ENCODE data around the gene PLEKHJ1. TPM values are rescaled to one million over a fixed set of nuclear protein-coding genes. Genes with fewer than 3 reads are reported as not detected.

The PLEKHJ1 gene
- total RNA-seq, 1 experiment from 2014 or later = 94.8 TPM

GRCh38 chr19:2217591-2217990 is 18.5 kb downstream of the PLEKHJ1 start:
- ChIA-PET POLR2A (ENCODE audit: unreplicated experiment) (no interaction called here), CTCF (no interaction called here)
- no peak overlapping the region for H3K4me2 ChIP-seq (ENCODE audit: low read length)
- no peak for ATAC-seq
- H2AFZ ChIP-seq (ENCODE audit: low read length) = no peak overlapping the region
- intact Hi-C loops (cut with micrococcal nuclease) = no loop called here
- no peaks in the 10 kb centered on the region; the same call in 1 of the 2 replicates for H3K36me3 ChIP-seq (ENCODE audit: low read depth, low read length)
- no peak for TF ChIP-seq CTCF (conservative IDR thresholded peaks at IDR 0.05; ENCODE audit: low read depth, low read length)
- no peak for TF ChIP-seq EZH2 (IDR thresholded peaks at IDR 0.05; ENCODE audit: low read length, unreplicated experiment)
- no peak for TF ChIP-seq EZH2phosphoT487 (IDR thresholded peaks at IDR 0.05; ENCODE audit: borderline replicate concordance, low read length)
- H3F3A ChIP-seq (ENCODE audit: low read length, unreplicated experiment) = no peaks in the 10 kb centered on the region
- no peaks in the 10 kb centered on the region for H3K9me3 ChIP-seq (ENCODE audit: low read length)
- no peaks in the 10 kb centered on the region for H4K20me1 ChIP-seq (ENCODE audit: low read length)
- no TSS peak for BruUV-seq (replicated peaks)
- H3K27ac ChIP-seq (ENCODE audit: low read length) = no peak overlapping the region
- DNase-seq = no peak
- H3K79me2 ChIP-seq (ENCODE audit: low read length) = no peaks in the 10 kb centered on the region
- no peaks in the 10 kb centered on the region for H3K27me3 ChIP-seq (ENCODE audit: low read length)
- no peaks in the 10 kb centered on the region for H3K9me2 ChIP-seq (replicated peaks; ENCODE audit: low read length)
- H3K4me3 ChIP-seq (ENCODE audit: low read length) = no peak overlapping the region
- H3K4me1 ChIP-seq (ENCODE audit: insufficient read depth, low read length) = no peaks in the 10 kb centered on the region
- no peak overlapping the region for H3K9ac ChIP-seq (ENCODE audit: low read length)

- ChIA-PET POLR2A (ENCODE audit: unreplicated experiment) (no interaction called here), CTCF (no interaction called here)
- Histone ChIP-seq H3F3A (ENCODE audit: low read length, unreplicated experiment) (no peaks in the 10 kb centered on the region), H3K27ac (ENCODE audit: low read length) (no peak overlapping the region), H3K9me3 (ENCODE audit: low read length) (no peaks in the 10 kb centered on the region), H3K9ac (ENCODE audit: low read length) (no peak overlapping the region), H3K4me3 (ENCODE audit: low read length) (no peak overlapping the region), H3K27me3 (ENCODE audit: low read length) (no peaks in the 10 kb centered on the region), H3K79me2 (ENCODE audit: low read length) (no peaks in the 10 kb centered on the region), H3K36me3 (ENCODE audit: low read depth, low read length) (peaks cover 3% of the 10 kb centered on the region; the same call in 1 of the 2 replicates), H2AFZ (ENCODE audit: low read length) (no peak overlapping the region), H3K4me2 (ENCODE audit: low read length) (no peak overlapping the region), H4K20me1 (ENCODE audit: low read length) (no peaks in the 10 kb centered on the region), H3K4me1 (ENCODE audit: insufficient read depth, low read length) (no peaks in the 10 kb centered on the region), H3K9me2 (replicated peaks; ENCODE audit: low read length) (no peaks in the 10 kb centered on the region)
- intact Hi-C loops (cut with micrococcal nuclease) = no loop called here
- TF ChIP-seq EZH2phosphoT487 (IDR thresholded peaks at IDR 0.05; ENCODE audit: borderline replicate concordance, low read length) (no peak), CTCF (conservative IDR thresholded peaks at IDR 0.05; ENCODE audit: low read depth, low read length) (no peak), EZH2 (IDR thresholded peaks at IDR 0.05; ENCODE audit: low read length, unreplicated experiment) (no peak)
- ATAC-seq (no peak), DNase-seq (no peak)
- no TSS peak for BruUV-seq (replicated peaks)
Measured at GRCh38 chr19:2216361-2217225, 19.5 kb downstream of the PLEKHJ1 start.

- POLR2A ChIA-PET (ENCODE audit: unreplicated experiment) = no interaction called here
- Histone ChIP-seq H3K27me3 (ENCODE audit: low read length) (no peaks in the 10 kb centered on the region), H3K9me2 (replicated peaks; ENCODE audit: low read length) (no peaks in the 10 kb centered on the region), H3K79me2 (ENCODE audit: low read length) (no peaks in the 10 kb centered on the region), H3K9ac (ENCODE audit: low read length) (no peak overlapping the region), H3K4me3 (ENCODE audit: low read length) (no peak overlapping the region), H3K4me1 (ENCODE audit: insufficient read depth, low read length) (no peaks in the 10 kb centered on the region), H3K9me3 (ENCODE audit: low read length) (no peaks in the 10 kb centered on the region), H3K27ac (ENCODE audit: low read length) (no peak overlapping the region), H3F3A (ENCODE audit: low read length, unreplicated experiment) (no peaks in the 10 kb centered on the region), H2AFZ (ENCODE audit: low read length) (no peak overlapping the region), H3K36me3 (ENCODE audit: low read depth, low read length) (peaks cover 5% of the 10 kb centered on the region; the same call in 1 of the 2 replicates), H3K4me2 (ENCODE audit: low read length) (no peak overlapping the region), H4K20me1 (ENCODE audit: low read length) (no peaks in the 10 kb centered on the region)
- ATAC-seq (no peak), DNase-seq (no peak)
- CTCF ChIA-PET = no interaction called here
- TF ChIP-seq EZH2 (IDR thresholded peaks at IDR 0.05; ENCODE audit: low read length, unreplicated experiment) (no peak), CTCF (conservative IDR thresholded peaks at IDR 0.05; ENCODE audit: low read depth, low read length) (no peak), EZH2phosphoT487 (IDR thresholded peaks at IDR 0.05; ENCODE audit: borderline replicate concordance, low read length) (no peak)
- BruUV-seq (replicated peaks) = no TSS peak
- intact Hi-C loops (cut with micrococcal nuclease) = no loop called here
Measured at GRCh38 chr19:2215281-2215751, 20.8 kb downstream of the PLEKHJ1 start.
